Head of caudate nucleus (tissue), 42 donors: ENCODE data around the gene ABCA4.

Source experiments
- DNase-seq, 42 donors: peaks; one replicate each; pipeline versions ENCODE4 v3.0.0 to v3.0.0-alpha.2; 2020 to 2021; ENCODE audit warnings: mixed read lengths in 7 of 42
- intact Hi-C: fragments of 100-400 bp; cut with DNase I; formaldehyde crosslinking; loops from one replicate; pipeline ENCODE4 v1.15.0; 2022

ABCA4 gene

DNA sequence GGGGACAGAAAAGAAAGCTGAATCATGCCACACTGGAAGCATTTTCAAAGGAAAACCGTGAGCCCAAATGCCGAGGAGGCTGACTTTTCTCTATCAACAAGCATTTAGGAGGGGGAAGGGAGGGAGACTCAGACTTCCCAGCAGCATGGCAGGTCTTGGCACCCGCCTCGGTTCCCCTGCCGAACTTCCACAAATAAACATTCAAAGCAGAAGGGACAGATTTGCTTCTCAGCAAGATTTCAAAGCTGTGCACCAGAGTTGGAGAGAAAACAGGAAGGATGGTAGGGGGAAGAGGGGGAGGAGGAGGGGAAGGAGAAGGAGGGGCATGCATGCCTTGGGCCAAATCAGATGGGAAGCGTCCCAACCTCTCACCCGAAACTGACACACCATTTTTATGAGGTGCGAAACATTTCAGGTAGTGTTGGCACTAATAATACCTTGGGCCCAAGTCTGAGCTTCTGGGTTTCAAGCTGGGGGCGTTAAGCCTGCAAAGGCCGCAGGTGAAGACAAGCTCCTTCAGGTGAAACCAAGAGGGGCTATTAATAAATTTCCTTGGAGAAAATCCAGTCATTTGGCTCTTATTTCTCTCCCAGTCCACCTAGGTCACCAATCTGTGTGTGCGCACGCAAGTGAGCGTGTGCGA, 26.4 kb downstream of the ABCA4 start:
- intact Hi-C loops, result no loop called here
- peak in 35 of 42 donors; percentile 21 to 78 (median 50) for DNase-seq

DNA sequence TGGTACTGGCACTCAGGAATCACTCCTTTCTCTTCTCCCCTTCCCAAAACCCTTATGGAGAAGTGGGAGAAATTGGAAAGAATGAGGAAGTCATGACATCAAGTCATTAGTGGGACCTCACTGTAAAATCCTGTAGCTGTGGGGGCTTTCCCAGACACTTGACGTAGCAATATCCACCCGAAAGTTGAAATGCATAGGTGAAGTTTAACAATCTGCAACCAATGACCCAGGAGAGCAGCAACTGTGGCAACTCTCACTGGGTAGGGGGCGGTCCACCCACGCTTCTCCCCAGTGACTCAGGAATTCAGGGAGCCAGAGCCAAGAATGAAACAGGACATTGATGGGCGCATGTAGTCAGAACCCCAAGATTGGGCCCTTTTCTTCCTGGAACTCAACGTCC, 27.0 kb downstream of the ABCA4 start:
- intact Hi-C loops, result no loop called here
- DNase-seq, result peak in 1 of 42 donors; percentile 52

GRCh38 chr1:94093396-94093795, 27.6 kb downstream of the ABCA4 start:
- intact Hi-C loops, result no loop called here
- no peak for DNase-seq

DNA sequence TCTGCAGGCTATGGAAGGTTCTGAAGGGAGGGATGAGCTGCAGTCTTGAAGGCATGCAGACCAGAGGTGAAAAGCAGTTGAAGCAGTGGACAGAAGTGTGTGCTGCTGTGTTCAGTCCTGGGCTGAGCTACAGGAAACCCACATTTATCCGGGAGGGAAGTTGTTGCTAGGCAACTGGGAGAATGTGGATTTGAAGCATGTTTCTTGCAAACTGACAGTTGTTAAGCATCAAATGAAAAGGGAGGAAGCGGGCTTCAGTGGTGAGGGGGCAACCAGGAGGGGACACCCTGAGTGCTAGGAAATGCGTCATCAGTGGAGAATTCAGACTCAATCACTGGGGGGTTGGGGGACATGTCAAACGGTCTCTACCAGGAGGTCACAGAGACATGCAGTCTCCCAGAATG, 28.7 kb downstream of the ABCA4 start:
- intact Hi-C loops, result no loop called here
- DNase-seq, result peak in 6 of 42 donors; percentile 25 to 61 (median 32)

GRCh38 chr1:94090761-94091160, 30.2 kb downstream of the ABCA4 start:
- DNase-seq, result no peak
- intact Hi-C loops, result no loop called here

GRCh38 chr1:94087193-94087592, 33.8 kb downstream of the ABCA4 start:
- DNase-seq, result no peak
- intact Hi-C loops, result no loop called here

- DNase-seq, result no peak
- intact Hi-C loops, result no loop called here
Observed at GRCh38 chr1:94084547-94084946, 36.4 kb downstream of the ABCA4 start.

DNA sequence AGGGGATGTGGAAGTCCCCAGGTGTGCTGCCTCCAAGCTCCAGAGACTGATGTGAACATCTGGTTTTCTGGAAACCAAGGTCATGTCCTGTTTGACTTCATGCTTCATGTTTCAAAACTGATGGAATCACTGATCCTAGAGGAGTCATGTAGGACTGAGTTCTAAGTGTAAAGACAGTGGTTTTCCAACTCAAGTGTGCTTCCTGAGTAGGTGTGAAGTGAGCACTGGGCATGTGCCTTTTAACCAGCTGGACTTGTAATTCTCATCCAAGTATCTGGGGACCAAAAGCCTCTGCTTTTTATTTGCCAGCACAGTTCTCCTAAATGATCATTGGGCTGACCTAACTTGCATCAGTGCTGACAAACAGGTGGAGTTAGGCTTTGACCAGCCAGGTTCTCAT, 36.9 kb downstream of the ABCA4 start:
- intact Hi-C loops, result no loop called here
- DNase-seq, result no peak

DNA sequence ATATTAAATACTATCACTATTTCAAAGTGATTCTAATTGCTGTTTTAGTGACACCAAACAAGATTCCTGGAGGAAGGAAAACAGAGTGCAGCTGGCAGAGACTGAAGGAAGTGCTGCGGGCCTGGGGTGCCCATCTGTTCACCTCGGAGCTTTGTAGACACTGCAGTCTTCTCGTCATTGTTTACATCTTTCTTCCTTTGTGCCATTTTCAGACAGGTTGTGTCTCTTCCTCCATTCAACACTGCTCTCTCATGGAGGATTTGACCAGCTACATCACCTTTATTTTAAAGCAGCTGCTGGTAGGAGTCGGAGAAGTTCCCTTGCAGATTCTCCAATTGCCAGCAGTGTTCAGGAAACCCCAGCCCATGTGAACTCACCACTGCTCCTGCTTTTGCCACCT, 37.3 kb downstream of the ABCA4 start:
- intact Hi-C loops, result no loop called here
- DNase-seq, result no peak

DNA sequence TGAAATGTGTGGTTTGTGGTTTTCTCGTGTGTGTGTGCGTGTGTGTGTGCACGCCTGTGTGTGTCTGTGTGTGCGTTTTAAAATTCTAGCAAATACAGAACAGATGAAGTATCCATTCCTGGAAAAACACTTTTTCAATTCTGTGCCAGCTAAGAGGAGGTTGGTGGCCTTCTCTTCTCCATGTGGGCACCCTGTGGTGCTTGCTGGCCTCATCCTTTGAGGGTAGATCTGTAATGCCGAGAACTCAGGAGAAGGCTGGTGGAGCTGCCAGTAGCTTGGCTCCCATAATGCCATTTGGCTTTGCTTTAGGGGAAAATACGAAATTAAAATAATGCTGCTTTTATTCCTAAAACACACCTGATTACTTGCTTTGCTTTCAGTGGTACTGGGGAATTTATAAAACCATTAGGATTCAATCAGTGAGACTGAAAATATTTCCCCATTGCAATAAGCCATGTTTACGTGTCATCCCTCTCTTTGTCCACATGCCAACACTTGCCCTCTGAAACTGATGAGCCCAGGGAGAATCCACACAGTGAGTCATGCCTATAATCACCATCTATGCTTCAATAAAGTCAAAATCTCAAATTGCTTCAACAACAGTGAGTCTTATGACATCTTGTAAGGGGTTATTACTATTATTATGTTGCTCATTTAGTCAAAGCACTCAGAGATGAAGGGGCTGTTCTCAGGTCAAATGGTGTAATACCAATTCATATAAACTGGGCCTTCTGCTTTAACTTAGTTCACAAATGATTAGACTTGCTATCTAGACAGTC, 39.2 kb downstream of the ABCA4 start:
- DNase-seq, result no peak
- intact Hi-C loops, result no loop called here

- intact Hi-C loops, result no loop called here
- no peak for DNase-seq
Observed at GRCh38 chr1:94079989-94080388, 41.0 kb downstream of the ABCA4 start.

DNA sequence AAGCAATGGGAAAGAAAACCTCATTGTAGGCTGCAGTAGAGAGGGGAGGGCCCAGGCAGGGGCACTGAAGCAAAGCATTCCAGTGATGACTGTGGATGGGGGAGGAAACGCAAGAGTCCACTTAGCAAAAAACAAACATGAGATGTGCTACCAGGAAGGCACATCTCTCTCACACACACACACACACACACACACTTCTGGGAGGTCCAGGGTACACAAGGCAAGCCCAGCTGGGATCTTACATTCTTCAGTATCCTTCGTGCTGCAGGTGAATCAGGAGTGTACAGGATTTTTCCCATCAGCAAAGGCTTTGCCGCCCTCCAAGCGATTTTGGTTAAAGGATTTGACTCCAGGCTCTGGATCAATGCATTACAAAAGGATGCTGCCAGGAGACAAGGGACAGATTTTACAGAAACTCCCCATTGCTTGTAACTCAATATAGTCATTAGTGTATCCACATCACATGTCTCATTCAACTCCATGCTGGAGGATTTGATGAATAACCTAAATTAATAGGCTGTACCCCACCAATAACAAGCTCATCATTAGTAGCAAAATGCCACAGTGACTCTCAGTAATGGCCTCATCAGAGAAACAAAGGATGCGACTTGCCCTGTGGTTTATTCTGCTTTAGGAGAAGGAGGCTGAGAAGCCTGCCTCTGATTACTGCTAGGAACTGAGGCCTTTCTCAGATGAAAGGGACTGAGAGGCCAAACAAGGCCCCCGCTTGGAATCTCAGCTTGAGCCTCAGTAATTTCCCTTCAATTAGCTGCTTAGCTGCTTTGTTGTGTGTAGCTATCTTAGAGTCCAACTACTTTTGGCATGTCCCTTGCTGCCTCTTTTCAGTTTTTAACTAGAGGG, 41.6 kb downstream of the ABCA4 start:
- intact Hi-C loops, result no loop called here
- no peak for DNase-seq

DNA sequence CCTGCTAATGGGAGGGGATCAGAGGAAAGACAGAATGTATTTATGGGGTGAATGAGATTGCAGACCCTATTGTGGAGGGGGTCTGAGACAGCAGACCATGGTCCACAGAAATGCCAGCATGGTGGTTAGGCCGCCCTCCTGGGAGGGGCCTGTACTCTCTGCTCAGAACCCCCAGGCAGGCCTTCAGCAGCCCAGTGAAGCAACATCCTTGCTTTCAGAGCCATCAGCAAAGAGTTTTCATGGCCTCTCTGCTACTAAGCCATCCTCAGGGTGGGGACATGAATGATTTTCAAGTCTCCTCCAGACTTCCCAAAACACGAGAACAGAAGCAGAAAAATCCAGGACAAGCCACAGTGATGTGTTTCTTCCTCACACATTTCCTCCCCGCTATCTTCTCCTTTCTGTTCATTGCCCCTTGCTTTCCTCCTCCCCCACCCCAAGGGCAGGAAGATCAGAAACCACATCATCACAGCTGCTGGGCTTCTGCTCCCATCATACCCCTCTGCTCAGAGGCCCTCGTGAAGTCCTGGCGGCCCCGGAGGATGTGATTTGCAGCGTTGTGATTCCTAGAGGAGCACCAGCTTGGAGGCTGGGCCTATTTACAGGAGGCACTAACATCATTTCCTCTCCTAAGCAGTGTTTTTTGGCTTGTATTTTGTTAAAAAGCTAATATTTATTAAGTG, 48.0 kb downstream of the ABCA4 start:
- DNase-seq, result no peak
- intact Hi-C loops, result no loop called here

GRCh38 chr1:94071976-94072375, 49.0 kb downstream of the ABCA4 start:
- DNase-seq, result no peak
- intact Hi-C loops, result no loop called here

DNA sequence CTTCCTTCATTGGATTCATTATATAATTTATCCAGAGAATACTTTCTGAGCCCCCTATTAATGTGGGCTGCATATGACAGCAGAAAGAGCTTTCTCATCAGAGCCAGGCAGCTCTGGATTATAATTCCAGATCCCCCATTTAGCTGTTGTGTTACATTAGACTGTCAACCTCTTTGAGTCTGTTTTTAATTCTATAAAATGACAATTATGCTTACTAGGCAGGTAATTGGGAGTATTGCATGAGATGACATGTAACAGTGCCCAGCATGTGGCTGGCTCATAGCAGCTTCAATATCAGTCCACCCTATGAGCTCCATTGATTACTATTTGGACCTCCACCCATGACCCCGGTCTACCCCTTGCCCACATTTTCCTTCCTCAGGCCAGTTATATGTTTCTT, 49.6 kb downstream of the ABCA4 start:
- DNase-seq, result no peak
- intact Hi-C loops, result no loop called here

DNA sequence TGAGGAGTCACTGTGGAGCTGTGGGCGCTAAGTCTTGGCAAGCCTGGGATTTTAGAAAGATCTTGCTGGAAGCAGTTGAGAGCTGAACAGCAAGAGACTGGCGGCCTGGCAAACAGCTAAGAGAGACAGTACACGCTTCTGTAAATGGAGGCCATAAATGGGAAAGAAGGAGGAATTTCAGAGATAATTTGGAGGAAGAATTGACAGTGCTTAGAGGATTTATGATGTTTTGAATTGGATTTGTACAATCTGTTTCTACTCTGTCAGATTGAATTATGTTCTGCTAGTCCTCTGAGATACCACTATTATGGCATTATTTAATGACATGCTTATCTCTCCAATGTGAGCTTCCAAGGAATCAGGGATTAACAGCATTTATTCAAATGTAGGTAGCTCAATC, 50.1 kb downstream of the ABCA4 start:
- no peak for DNase-seq
- intact Hi-C loops, result no loop called here

DNA sequence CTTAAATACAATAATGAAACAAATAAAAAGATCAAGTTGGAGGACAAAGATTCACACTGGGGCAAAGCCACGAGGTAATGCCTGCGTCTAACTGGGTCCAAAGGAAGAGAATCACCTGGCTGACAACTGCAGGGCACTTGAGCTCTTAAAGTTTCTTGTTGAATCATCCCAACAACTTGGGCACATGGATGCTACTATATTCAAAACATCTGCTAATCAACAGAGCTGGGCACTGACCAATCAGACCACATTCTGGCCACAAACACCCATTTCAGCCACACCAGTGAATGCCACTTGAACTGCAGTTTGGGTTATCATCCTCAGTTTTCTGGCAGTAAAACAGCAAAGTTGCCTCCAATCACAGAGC, 51.0 kb downstream of the ABCA4 start:
- intact Hi-C loops, result loop anchor here (10.0 kb wide), 1 partner anchor 175 kb away; no protein-coding TSS in a partner anchor
- DNase-seq, result no peak

- intact Hi-C loops, result loop anchor here (10.0 kb wide), 1 partner anchor 176 kb away; no protein-coding TSS in a partner anchor
Observed at GRCh38 chr1:94068999-94069918, 51.7 kb downstream of the ABCA4 start.

More at GRCh38 chr1:94068999-94069918, 51.7 kb downstream of the ABCA4 start:
- peak in 2 of 42 donors; percentile 5 to 25 for DNase-seq
